Right hindlimb (tissue), 1 donor: ENCODE results near the gene MGAT5.

Source experiments
- DNase-seq: peaks from one replicate; pipeline ENCODE4 v3.0.0-alpha.2; 2018

The MGAT5 gene

DNA sequence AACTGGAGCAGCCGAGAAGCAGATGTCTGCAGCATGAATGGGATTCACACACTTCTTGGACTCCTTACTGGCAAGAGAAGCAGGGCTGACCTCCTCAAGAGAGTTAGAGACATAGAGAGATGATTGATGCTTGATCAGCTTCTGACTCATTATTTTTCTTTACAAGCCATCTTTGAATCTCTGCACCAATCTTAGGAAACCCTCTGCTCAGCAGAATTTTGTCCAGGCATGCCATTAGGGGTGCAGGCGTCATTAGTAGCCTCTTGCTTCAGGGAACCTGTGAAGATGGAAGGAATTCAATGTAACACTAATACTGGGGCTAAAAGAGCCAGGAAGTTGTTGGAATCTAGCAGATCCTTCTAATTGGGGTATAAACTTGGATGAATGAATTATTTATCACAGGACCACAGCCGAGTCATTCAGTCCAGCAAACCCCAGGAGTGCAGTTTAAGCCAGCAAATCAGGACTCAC lies 151.8 kb downstream of the MGAT5 start:
- no peak for DNase-seq

DNA sequence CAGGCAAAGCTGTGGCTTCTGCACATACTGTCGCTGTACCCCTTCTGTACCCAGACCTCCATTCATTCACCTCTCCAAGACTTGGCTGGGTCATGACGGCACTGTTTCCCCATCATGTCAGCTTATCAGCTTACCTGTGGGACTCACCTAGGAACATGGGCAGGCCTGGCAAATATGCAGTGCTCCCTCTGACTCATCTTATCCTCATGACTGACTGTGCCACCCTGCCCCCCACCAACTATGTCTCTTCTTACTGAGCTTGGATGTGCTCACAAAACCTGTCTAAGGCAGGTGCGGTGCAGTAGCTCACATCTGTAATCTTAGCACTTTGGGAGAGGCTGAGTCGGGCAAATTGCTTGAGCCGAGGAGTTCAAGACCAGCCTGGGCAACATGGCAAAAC lies 152.4 kb downstream of the MGAT5 start:
- DNase-seq: no peak

DNA sequence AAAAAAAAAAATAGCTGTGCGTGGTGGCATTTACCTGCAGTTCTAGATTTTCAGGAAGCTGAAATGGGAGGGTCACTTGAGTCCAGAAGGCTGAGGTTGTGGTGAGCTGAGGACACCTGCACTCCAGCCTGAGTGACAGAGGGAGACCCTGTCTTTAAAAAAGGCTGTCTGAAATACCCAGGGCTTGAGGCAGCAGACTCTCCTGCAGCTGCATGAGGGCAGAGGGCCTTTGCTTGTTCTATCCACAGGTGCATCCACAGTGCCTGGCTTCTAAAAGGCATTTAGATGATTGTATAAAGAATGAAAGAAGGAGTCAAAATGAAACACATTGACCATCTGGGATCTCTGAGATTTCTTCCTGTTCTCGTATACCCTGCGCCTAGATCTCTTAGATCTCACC lies 152.9 kb downstream of the MGAT5 start:
- no peak for DNase-seq

DNA sequence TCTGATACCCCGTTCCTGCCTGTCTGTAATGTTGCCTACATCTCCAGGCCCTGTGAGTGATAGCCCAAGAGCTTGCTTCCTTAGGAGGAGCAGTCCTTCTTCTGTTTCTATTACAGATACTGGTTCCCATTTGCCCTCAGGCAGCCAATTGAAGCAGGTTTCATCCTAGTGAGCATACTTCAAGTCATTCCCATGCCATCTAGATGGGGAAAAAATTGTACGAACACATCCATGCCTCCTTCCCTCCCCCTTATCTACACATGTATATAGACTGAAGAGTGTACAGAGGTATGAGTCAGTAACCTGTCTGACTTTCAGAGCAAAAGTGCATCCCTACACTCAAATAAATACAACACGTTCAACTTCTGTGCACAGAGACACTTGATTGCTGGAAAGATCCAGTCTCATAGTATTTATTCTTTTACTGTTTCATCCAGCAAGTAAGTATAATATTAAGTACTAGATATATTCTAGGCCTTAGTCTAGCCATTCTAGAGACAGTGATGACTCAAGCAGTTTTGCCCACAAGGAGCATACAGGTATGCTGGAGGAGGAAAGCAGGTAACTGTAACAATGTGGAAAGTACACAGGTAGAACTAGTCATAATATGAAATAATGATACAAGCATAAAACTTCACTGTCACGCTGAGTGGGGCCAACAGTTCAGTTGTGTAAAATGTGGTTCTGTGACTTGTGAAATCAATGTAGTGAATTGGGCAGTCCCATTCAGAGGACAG lies 153.4 kb downstream of the MGAT5 start:
- DNase-seq: no peak

DNA sequence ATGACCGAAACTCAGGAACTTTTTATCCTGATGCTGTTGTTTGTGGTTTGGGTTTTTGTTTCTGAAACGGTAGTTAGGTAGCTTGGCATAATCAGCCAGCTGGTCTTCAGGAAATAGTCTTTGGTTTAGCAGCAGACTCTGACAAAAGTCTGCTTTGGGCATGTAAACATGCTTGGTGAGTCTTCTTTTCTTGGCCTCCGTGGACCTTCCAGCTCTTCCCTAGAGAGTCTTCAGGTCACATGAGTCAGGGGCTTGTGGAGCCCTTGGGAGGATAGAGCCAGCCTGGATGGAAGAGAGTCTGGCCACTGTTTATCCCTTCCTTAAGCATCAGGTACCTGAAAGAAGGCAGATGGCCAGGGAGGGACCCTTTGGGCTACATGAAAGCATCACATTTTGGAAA lies 154.5 kb downstream of the MGAT5 start:
- no peak for DNase-seq

DNA sequence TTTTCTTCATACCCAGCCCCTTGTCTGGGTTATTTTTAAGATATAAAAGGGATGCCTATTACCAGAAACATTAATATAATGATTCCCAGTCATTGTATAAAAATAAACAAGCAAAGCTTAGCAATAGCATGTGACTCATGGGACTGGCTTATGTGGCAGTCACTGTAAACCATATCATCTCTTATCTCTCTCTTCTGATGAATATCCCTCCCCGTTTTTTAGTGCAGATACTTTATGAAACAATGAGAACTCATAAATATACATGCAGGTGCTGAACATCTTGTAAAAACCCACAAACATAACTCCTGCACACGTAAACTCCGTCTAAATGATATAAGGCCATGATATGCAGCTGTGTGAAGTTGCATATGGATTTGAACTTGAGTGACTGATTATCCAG lies 154.9 kb downstream of the MGAT5 start:
- DNase-seq: no peak

DNA sequence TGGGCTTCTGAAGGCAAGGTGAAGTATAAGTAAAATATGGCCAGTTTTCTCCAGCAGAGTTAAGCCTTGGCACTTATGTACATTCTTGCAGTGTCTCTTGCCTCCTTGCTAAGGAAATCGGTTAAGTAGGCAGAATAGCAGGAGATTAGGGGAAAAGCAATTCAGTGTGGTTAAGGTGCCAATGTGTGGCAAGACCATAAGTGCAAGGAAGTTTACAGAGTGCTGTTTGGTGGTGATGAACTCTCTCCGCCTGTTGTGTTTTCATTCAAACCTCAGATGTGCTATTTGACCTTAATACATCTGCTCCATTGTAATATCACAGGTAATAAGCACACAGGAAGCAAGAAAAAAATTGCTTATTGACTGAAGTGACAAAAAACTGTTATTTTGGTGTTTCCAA lies 156.1 kb downstream of the MGAT5 start:
- DNase-seq: no peak

DNA sequence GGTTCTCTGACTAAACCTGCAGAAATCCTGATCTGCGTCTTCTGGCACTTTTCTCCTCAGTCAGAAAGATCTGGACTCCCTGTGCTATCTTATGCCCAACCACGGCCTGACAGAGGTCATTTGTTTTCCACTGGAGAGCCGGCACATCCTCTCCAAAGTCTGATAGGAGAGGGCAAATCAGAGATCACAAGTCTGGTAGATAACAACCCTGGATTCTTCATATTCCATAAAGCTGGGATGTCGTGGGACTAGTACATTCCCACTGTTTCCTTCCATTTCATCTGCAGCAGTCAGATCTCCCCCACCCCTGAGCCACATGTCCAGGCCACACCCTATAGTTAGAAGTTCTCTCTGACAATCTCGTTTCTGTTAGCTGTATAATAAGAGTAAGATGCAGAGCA lies 157.0 kb downstream of the MGAT5 start:
- no peak for DNase-seq

DNA sequence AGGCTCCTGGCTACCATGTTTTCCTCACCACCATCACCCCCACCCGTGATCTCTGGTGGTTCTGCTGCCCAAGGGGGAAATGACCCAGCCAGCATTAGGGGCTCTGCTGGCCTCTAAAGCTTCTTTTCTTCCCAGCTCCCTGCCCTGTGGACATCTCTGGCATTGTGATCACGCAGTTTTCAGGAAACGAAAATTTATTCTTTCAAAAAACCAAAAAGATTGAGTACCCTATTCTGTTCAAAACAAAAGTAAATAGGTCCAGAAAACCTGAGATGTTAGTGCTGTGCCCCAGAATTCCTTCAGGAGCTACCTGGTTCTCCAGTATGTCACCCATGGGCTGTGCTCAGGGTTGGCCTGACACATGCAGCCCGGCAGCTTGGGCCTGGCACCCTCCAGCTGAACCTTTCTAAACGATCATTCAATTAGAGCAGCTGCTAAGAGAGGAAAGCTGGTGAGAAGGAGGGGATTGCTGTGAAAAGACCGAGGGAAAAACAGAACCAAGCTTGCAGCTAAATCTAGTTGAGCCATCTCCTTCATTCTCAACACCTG lies 157.5 kb downstream of the MGAT5 start:
- DNase-seq: no peak

DNA sequence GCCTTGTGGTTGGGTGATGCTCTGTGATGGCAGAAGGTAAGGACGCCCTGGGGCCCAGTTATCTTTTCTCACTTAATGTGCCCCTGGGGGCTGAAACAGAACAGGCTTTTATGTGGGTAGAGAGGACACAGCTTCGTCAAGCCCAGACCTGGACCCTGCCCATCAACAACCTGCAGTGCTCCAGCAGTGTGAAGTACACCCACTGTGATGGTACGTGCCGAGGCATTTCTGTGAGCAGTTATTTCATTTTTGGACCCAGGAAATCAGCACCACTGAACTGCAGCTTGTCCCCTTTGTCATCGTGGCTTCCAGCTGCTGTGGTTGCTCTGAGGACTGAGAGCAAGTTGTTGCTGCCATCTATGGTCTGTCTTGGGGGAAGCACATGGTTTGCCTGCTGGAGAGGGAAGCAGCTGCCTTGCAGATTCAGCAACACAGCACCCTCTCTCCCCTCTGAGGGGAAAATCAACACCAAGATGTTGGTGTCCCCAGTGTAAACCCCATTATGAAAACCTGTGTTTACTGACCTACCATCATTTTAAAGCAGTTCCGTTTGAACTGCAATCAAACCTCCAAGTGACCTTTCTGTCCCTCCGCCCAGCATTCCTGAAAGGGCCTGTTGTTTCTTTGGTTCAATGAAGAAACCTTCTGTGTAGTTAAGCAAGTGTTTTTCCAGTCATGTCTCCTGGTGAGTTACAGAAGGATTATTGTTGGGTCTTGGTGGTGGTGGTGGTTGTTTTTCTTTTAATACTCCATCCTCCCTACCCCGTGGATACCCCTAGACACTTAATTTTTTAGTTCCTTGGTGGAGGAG lies 158.2 kb downstream of the MGAT5 start:
- peak; percentile 91 for DNase-seq

DNA sequence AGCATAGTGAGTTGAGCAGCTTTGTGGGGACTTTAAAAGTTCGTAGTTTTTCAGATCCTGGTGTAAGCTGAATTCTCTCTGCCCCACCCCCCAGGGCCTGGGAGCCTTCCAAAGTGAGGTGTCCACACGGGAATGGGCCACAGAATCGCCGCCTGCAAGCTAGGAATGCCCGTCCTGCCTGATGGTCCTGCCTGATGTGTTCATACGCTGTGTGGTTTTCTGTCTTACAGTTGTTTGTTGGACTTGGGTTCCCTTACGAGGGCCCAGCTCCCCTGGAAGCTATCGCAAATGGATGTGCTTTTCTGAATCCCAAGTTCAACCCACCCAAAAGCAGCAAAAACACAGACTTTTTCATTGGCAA lies 158.7 kb downstream of the MGAT5 start:
- no peak for DNase-seq

DNA sequence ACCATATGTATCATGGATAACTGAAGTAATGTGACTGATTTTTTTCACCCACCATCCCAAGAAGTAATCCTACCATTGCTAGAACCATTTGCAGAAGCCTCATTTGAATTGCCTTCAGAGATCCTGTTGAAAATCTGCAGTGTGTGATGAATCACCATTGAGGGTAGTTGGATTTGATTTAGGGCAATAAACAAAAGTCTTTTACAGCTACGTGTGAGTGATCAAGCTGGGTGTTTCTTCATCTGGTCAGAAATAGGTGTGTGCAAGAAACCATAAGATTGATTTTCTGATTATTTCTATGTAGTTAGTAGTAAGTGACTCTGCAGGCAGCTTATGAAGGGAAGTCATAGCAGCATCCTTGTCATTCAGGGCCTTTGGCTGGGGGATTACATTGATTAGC lies 159.6 kb downstream of the MGAT5 start:
- DNase-seq: no peak

DNA sequence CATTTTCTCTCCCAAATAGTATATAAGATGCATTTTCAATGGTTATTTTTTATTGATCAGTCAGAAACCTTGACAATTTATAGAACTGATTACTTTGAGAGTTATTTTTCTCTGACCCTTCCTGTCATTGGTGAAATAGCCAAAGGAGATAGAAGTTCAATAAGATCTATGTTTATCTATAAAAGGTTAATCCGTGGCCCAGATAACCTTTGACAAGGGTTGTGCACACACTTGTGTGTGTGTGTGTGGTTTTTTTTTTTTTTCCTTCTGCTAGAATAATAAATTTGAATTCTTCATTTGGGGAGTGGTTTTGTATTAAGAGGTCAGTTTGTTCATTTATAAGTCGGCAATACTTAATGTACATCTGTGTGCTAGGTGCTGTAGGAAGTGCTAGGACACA lies 160.0 kb downstream of the MGAT5 start:
- DNase-seq: no peak

DNA sequence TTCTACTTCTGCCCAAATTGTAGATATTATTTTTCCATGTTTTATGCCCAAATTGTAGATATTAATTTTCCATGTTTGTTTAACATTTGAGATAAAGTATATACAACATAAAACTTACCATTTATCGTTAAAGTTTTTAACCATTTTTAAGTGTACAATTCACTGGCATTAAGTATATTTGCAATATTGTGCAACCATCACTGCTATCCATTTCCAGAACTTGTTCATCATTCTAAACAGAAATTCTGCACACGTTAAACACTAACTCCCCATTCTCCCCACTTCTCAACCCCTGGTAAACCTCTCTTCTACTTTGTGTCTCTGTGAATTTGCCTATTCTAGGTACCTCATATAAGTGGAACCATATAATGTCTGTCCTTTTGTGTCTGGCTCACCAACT lies 162.1 kb downstream of the MGAT5 start:
- no peak for DNase-seq

DNA sequence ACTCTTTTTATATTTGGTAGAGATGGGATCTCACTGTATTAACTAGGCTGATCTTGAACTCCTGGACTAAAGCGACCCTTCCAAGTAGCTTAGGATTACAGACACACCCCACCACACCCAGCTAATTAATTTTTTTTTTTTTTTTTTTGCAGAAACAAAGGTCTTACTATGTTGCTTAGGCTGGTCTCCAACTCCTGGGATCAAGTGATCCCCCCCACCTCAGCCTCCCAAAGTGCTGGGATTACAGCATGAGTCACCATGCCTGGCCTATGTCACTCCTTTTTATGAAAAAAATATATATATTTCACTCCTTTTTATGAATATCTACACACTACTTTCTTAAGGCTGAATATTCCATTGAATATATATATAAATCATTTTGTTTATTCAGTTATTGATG lies 162.8 kb downstream of the MGAT5 start:
- no peak for DNase-seq

DNA sequence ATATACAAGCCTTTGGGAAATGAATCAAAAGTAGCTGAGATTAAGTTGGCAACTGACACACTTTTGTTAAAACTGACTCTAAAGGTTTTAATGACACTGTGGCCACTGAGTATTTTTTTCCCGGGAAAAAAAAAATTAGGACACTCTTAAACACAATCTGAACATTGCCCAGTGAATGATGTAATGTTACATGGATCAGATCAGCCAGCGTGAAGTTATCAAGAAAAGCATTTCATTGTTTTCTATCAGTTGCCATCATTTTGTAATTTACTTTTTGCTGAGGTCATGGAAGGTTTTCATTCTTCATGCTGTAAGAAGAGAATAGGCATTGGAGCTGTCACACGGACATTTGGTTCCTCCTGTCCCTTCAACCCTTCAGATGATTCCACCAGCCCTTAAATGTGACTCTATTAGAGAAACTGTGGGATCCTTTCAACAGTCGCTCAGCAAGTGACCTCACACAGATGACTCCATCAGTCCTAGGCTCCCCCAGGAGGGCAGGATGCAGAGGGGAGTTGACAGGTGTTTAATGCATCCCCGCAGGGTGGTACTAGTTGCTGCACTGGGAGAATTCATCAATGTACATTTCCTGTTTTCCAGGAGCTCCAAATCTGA lies 164.2 kb downstream of the MGAT5 start:
- DNase-seq: no peak

DNA sequence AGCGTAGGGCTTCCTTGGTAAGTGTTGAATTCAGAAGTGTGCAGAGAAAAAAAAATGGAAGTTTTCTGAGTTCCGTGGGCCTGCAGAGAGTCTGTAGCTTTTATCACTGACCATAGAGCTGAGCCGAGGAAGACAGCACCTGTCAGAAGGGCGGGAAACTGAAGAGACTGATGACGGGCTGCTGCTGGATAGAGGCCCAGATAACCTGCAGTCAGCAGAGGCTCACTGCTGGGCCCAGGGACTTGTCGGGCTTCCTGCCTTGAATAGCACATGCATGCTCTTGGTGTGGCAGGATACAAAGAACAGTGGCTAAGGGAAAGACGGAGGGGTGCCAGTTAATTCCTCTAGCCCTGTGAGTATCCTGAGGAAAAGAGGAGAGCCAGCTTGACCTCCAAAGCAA lies 166.4 kb downstream of the MGAT5 start:
- no peak for DNase-seq

DNA sequence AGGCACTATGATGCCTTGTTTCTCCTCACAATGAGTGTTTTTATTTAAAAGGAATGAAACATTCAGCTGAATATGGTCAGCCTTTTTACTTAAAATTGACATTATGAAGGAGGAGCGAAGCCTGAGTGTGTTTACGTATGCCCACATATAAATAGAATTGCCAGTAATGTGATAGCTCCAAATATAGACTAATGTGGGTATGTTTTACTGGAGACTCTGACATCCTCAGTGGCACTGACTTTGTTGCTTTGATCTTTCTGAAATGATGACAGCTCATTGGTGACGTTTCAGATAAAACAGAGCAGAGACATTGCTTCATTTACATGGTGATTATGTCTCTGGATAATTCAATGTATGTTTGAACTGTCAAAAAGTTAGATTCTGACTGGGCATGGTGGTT lies 167.0 kb downstream of the MGAT5 start:
- DNase-seq: no peak

DNA sequence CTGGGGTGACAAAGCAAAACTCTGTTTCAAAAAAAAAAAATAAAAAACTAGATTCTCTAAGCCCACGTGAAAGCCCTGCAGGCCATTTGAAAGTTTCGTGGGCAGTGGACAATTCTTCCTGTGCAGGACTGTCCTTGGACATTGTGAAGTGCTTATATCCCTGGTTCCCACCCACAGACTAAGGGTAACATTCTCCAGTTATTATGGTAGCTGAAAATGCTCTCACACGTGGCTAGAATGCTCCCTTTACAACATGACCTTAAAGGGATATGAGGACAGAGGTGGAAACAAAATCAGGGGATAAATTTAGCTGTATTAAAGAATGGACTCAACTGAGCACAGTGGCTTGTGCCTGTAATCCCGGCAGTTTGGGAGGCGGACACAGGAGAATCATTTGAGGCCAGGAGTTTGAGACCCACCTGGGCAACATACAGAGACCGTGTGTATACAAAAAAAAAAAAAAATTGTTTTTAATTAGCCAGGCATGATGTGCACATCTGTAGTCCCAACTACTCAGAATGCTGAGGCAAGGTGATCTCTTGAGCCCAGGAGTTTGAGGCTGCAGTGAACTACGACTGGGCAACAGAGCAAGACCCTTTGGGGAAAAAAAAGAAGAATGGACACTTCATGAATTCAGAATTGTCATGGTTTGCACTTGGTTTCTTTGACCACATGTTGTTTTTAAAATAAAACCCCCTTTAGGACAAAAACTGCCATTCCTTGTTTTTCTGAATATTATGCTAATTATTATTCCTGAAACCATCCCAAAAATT lies 167.9 kb downstream of the MGAT5 start:
- no peak for DNase-seq

DNA sequence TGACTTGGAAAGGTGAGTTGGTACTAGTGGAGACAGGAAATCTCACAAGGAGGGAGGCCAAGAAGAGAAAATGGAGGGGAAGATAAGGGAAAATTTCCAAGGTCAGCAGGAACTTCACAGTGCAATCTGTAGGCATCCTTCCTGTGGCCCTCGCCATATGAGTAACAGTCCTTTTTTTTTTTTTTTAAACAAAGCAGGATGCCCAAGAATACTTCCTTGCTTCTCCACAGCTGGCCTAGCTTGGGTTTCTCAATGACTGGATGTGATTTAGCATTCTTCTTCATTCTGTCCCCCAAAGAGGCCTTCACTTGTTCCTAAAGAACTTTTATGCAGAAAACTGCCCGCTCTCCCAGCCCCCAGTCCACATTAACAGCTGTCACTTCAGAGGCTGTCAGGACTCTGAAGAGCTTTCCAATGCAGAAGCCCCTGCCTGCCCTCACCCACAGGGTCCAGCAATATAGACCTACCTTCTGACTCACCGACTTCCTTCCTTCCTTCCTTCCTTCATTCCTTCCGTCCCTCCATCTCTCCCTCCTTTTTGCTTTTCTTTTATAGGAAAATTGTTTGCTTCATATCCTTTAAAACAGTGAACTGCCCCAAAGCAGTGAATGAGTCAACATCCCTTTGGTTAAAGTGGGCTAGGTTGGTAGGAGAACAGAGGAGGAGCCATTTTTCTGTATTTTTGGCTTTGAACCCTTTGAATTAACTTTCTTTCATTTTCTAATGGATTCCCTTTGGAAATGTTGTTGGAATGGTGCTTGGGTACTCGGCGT lies 172.0 kb downstream of the MGAT5 start:
- no peak for DNase-seq

DNA sequence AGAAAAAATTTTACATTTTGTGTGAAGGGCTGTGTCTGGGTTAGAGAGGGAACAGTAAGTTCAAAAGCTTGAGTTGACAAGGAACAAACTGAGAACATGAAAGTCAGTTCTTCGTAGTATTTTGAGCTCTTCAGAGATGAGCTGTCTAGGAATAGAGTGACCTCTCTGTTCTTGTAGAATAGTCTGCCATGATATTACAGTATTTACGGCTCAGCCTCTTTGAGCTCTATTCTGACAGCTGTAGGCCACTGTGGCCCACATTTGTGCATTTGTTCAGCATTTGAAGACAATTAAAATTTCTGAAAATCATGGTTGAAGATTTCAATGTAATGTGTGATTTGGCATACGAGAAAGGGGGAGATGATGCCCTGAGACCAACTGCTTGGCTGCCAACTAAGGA lies 172.8 kb downstream of the MGAT5 start:
- DNase-seq: no peak

DNA sequence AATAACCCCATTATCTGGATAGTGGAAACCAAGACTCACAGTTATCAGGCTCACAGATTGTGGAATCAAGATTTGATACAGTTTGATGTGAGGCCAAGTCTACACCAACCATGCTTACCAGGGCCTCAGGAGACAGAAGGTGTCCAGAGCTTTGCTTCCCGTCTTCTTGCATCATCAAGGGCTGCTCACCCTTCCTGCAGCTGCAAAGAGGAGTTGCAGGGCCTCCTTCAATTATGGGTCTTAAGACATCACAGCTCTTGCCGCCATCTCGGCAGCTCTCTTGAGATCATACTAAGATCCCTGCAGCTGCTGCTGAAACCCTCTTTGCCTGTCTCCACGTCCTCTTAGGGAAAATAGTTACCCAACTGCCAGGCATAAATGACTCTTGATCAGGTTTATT lies 176.0 kb downstream of the MGAT5 start:
- no peak for DNase-seq
